Spleen (tissue), 11 donors: ENCODE measurements around the gene GABBR2. TPM values are rescaled to one million over a fixed set of nuclear protein-coding genes. Genes with fewer than 3 reads are reported as not detected.

ENCODE experiments used
- DNase-seq: peaks from one replicate; pipeline ENCODE4 v3.0.0-alpha.2; 2020
- H3K27ac ChIP-seq, 8 donors: fragments of 200-600 bp; sonication (generic) in 7 of 8; 1 replicate in 4 of 8; 2 replicates in 4 of 8; pipeline versions ENCODE4 v1.5.0 to v1.8.0; 2016 to 2021; ENCODE audit warnings: inconsistent platforms in 4 of 8, mild to moderate bottlenecking in 4 of 8, moderate library complexity in 1 of 8
- H3K27me3 ChIP-seq, 7 donors: fragments of 200-600 bp; sonication (generic) in 6 of 7; replicated peaks in 1 of 7; 1 replicate in 4 of 7; 2 replicates in 3 of 7; pipeline versions ENCODE4 v1.5.0 to v1.8.0; 2016 to 2021; ENCODE audit warnings: inconsistent platforms in 3 of 7, mild to moderate bottlenecking in 1 of 7
- H3K36me3 ChIP-seq, 6 donors: fragments of 200-600 bp; sonication (generic) in 5 of 6; 1 replicate in 4 of 6; 2 replicates in 2 of 6; pipeline versions ENCODE4 v1.5.0 to v1.8.0; 2016 to 2021; ENCODE audit warnings: inconsistent platforms in 2 of 6
- H3K4me1 ChIP-seq, 6 donors: fragments of 200-600 bp; sonication (generic) in 5 of 6; 1 replicate in 3 of 6; 2 replicates in 3 of 6; pipeline versions ENCODE4 v1.5.0 to v1.8.0; 2016 to 2021; ENCODE audit warnings: inconsistent platforms in 3 of 6
- H3K4me3 ChIP-seq, 8 donors: fragments of 200-600 bp; sonication (generic) in 7 of 8; 1 replicate in 4 of 8; 2 replicates in 4 of 8; pipeline versions ENCODE4 v1.5.0 to v1.8.0; 2016 to 2021; ENCODE audit warnings: inconsistent platforms in 4 of 8, mild to moderate bottlenecking in 4 of 8, moderate library complexity in 2 of 8
- H3K9me3 ChIP-seq, 8 donors: fragments of 200-600 bp; sonication (generic) in 7 of 8; 1 replicate in 4 of 8; 2 replicates in 4 of 8; pipeline versions ENCODE4 v1.5.0 to v1.8.0; 2016 to 2021; ENCODE audit warnings: inconsistent platforms in 4 of 8
- CTCF ChIP-seq, 11 experiments: fragments of 200-600 bp in 7 of 11; fragments of 450-650 bp in 4 of 11; sonication (generic) in 4 of 11; IDR thresholded peaks in 8 of 11; conservative IDR thresholded peaks in 3 of 11; 1 replicate in 7 of 11; 2 replicates in 4 of 11; pipeline versions ENCODE4 v1.4.0 to v1.8.0; 2016 to 2021; ENCODE audit warnings: antibody characterized with exemption in 11 of 11, inconsistent platforms in 4 of 11, mild to moderate bottlenecking in 1 of 11
- POLR2A ChIP-seq, 3 donors: fragments of 450-650 bp; IDR thresholded peaks; one replicate each; pipeline ENCODE4 v1.5.1; 2017; ENCODE audit warnings: antibody characterized with exemption in 3 of 3, mild to moderate bottlenecking in 1 of 3
- POLR2AphosphoS5 ChIP-seq, 3 donors: sonication (generic); formaldehyde crosslinking; IDR thresholded peaks; one replicate each; pipeline ENCODE4 v1.5.1; 2017; ENCODE audit warnings: antibody characterized with exemption in 3 of 3
- WGBS, 5 donors: extraction: QIAGEN DNeasy Blood & Tissue Kit in 3 of 5; methylation state at CpG; one replicate each; pipeline versions ENCODE4 v1.1.5 to v1.1.7; 2013 to 2018; 5-methylcytosine and 5-hydroxymethylcytosine counted together
- intact Hi-C: fragments of 100-400 bp; cut with DNase I; formaldehyde crosslinking; loops from one replicate; pipeline ENCODE4 v1.15.0; 2023; ENCODE audit warnings: low total_unique reads
- polyA plus RNA-seq, 3 donors: library from polyadenylated mRNA; stranded (reverse); fragments of 200-250 nt; gene quantifications; one replicate each; pipeline ENCODE4 v1.2.1, GENCODE V29; 2013
- total RNA-seq, 7 donors: library from RNA; depleted of rRNA in 3 of 7; stranded (reverse); fragments of >200 nt in 3 of 7; fragmentation: NEBNext Ultra II Directional in 4 of 7; extraction: Animal tissue kit (Norgen Biotek cat#: 25700) in 4 of 7; gene quantifications; one replicate each; pipeline versions ENCODE4 v1.1.0 to v1.2.1, GENCODE V29; 2016 to 2021
- donor health status: healthy with polysubstance abuse.
- donor health status: DM: no; HTN: no; CAD: no; lungs with moderate emphysema.
- donor health status: DM: no; HTN: no; CAD: no.
- donor health status: Bipolar disorder and iron deficiency.
- donor health status: healthy.
- donor health status: DM: no; HTN: no; CAD: no.
- donor health status: DM: yes; HTN: yes; CAD: no.

Gene GABBR2
- total and polyA plus RNA-seq, 10 donors, result 0.03 to 0.32 (median 0.07) TPM; not detected in 7

GRCh38 chr9:98569491-98569890, 139.2 kb downstream of the GABBR2 start:
- WGBS, 5 donors, result 88 to 95% (median 89%) methylated on average over 4 of the region's 4 CpGs
- intact Hi-C loops, result no loop called here
- no peak for DNase-seq
- H3K9me3 ChIP-seq, result no peaks in the 10 kb centered on the region
- TF ChIP-seq POLR2A (IDR thresholded peaks at IDR 0.05), result no peak
- TF ChIP-seq POLR2AphosphoS5 (IDR thresholded peaks at IDR 0.05), result no peak
- no peak for TF ChIP-seq CTCF (IDR thresholded peaks at IDR 0.05 in 8 of 11, conservative IDR thresholded peaks at IDR 0.05 in 3 of 11)
- no peak overlapping the region for H3K27ac ChIP-seq
- H3K36me3 ChIP-seq, result no peaks in the 10 kb centered on the region
- peaks cover 0 to 32% (median 0%) of the 10 kb centered on the region in 7 donors for H3K27me3 ChIP-seq
- no peak overlapping the region for H3K4me3 ChIP-seq
- H3K4me1 ChIP-seq, result no peaks in the 10 kb centered on the region

- no peak for TF ChIP-seq POLR2A (IDR thresholded peaks at IDR 0.05)
- TF ChIP-seq POLR2AphosphoS5 (IDR thresholded peaks at IDR 0.05), result no peak
- no peak for TF ChIP-seq CTCF (IDR thresholded peaks at IDR 0.05 in 8 of 11, conservative IDR thresholded peaks at IDR 0.05 in 3 of 11)
- 56 to 82% (median 66%) methylated on average over 6 of the region's 6 CpGs for WGBS, 5 donors
- intact Hi-C loops, result no loop called here
These were observed 139.7 kb downstream of the GABBR2 start for GRCh38 chr9:98568909-98569469.

GRCh38 chr9:98568234-98568908, 140.4 kb downstream of the GABBR2 start:
- H3K9me3 ChIP-seq, result no peaks in the 10 kb centered on the region
- TF ChIP-seq POLR2AphosphoS5 (IDR thresholded peaks at IDR 0.05), result no peak
- no peak for TF ChIP-seq POLR2A (IDR thresholded peaks at IDR 0.05)
- no peak for TF ChIP-seq CTCF (IDR thresholded peaks at IDR 0.05 in 8 of 11, conservative IDR thresholded peaks at IDR 0.05 in 3 of 11)
- H3K27ac ChIP-seq, result no peak overlapping the region
- H3K4me3 ChIP-seq, result no peak overlapping the region
- peaks cover 0 to 31% (median 0%) of the 10 kb centered on the region in 7 donors for H3K27me3 ChIP-seq
- H3K36me3 ChIP-seq, result no peaks in the 10 kb centered on the region
- WGBS, 5 donors, result 63 to 88% (median 77%) methylated on average over 4 of the region's 4 CpGs
- DNase-seq, result no peak
- H3K4me1 ChIP-seq, result no peaks in the 10 kb centered on the region
- intact Hi-C loops, result no loop called here

More at GRCh38 chr9:98568909-98569469, 139.7 kb downstream of the GABBR2 start:
- no peak overlapping the region for H3K27ac ChIP-seq
- H3K4me1 ChIP-seq, result no peaks in the 10 kb centered on the region
- H3K4me3 ChIP-seq, result no peak overlapping the region
- no peak for DNase-seq
- no peaks in the 10 kb centered on the region for H3K36me3 ChIP-seq
- no peaks in the 10 kb centered on the region for H3K9me3 ChIP-seq
- peaks cover 0 to 32% (median 0%) of the 10 kb centered on the region in 7 donors for H3K27me3 ChIP-seq

GRCh38 chr9:98567540-98568233, 141.0 kb downstream of the GABBR2 start:
- Histone ChIP-seq H3K27ac (no peak overlapping the region), H3K27me3 (peaks cover 0 to 24% (median 0%) of the 10 kb centered on the region in 7 donors), H3K9me3 (no peaks in the 10 kb centered on the region), H3K4me1 (no peaks in the 10 kb centered on the region), H3K4me3 (no peak overlapping the region), H3K36me3 (no peaks in the 10 kb centered on the region)
- intact Hi-C loops, result no loop called here
- TF ChIP-seq POLR2A (IDR thresholded peaks at IDR 0.05), result no peak
- TF ChIP-seq POLR2AphosphoS5 (IDR thresholded peaks at IDR 0.05), result no peak
- WGBS, 5 donors, result 84 to 92% (median 91%) methylated on average over 10 of the region's 10 CpGs
- DNase-seq, result no peak
